Peyer's patch (tissue), 4 donors: ENCODE data around the gene TAGLN2. TPM values are rescaled to one million over a fixed set of nuclear protein-coding genes. Genes with fewer than 3 reads are reported as not detected.

Experiments
- DNase-seq, 3 donors: peaks; one replicate each; pipeline ENCODE4 v3.0.0-alpha.2; 2017 to 2019
- H3K27ac ChIP-seq, 4 donors: fragments of 200-600 bp; sonication (generic); one replicate each; pipeline ENCODE4 v1.5.1; 2016 to 2019
- H3K27me3 ChIP-seq, 2 donors: fragments of 200-600 bp; sonication (generic); one replicate each; pipeline ENCODE4 v1.5.1; 2019
- H3K36me3 ChIP-seq, 3 donors: fragments of 200-600 bp; sonication (generic); one replicate each; pipeline ENCODE4 v1.5.1; 2016 to 2019
- H3K4me1 ChIP-seq, 4 donors: fragments of 200-600 bp; sonication (generic); one replicate each; pipeline ENCODE4 v1.5.1; 2016 to 2019
- H3K4me3 ChIP-seq, 4 donors: fragments of 200-600 bp; sonication (generic); 1 replicate in 3 of 4; 2 replicates in 1 of 4; pipeline ENCODE4 v1.5.1; 2016 to 2019; ENCODE audit warnings: mild to moderate bottlenecking in 1 of 4
- H3K9me3 ChIP-seq, 4 donors: fragments of 200-600 bp; sonication (generic); one replicate each; pipeline ENCODE4 v1.5.1; 2016 to 2019; ENCODE audit warnings: mild to moderate bottlenecking in 1 of 4
- POLR2A ChIP-seq, 2 donors: fragments of 450-650 bp; IDR thresholded peaks; one replicate each; pipeline ENCODE4 v1.5.1; 2017; ENCODE audit warnings: antibody characterized with exemption in 2 of 2, mild to moderate bottlenecking in 2 of 2, moderate library complexity in 2 of 2
- small RNA-seq, 2 donors: library from RNA; depleted of rRNA; stranded (forward); fragments of <200 nt; gene quantifications; one replicate each; pipeline ENCODE3, GENCODE V24; 2016
- total RNA-seq, 4 donors: library from RNA; depleted of rRNA; stranded (reverse); fragments of >200 nt; gene quantifications; one replicate each; pipeline ENCODE4 v1.1.0, GENCODE V29; 2016
- TF ChIP-seq, protein P1 (sequence below), 6 experiments: fragments of 450-650 bp in 4 of 6; fragments of 200-600 bp in 2 of 6; sonication (generic) in 1 of 6; IDR thresholded peaks; one replicate each; pipeline ENCODE4 v1.5.1; 2017 to 2019; ENCODE audit warnings: antibody characterized with exemption in 6 of 6, mild to moderate bottlenecking in 3 of 6, moderate library complexity in 1 of 6

The TAGLN2 gene
- total RNA-seq, 4 donors from 2014 or later: 120 to 304 (median 177) TPM

DNA sequence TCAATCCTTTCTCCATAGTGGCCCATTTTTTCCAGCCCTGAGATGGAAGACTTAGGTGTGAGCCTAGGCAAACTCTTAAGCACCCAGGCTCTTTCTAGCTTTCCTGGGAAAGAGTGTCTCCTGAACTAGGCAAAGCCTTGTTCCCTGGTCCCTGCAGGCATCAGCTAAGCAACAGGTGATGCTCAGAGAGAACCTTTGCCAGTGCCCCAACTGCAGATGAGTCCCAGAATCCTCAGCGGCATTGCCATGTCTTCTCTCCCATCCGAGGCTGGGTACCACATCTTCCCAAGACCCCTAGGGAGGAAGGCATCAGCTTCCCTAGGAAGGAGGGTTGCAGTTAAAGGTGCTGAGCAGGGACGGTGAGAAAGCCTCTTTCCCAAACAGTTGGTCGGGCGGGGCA, 54.6 kb downstream of the TAGLN2 start:
- Histone ChIP-seq H3K4me3 (no peak overlapping the region), H3K4me1 (peaks cover 0 to 22% (median 3%) of the 10 kb centered on the region in 4 donors), H3K9me3 (no peaks in the 10 kb centered on the region), H3K27ac (no peak overlapping the region), H3K27me3 (no peaks in the 10 kb centered on the region), H3K36me3 (no peaks in the 10 kb centered on the region)
- no peak for DNase-seq
- TF ChIP-seq POLR2A (IDR thresholded peaks at IDR 0.05): no peak
- TF ChIP-seq, protein P1, sequence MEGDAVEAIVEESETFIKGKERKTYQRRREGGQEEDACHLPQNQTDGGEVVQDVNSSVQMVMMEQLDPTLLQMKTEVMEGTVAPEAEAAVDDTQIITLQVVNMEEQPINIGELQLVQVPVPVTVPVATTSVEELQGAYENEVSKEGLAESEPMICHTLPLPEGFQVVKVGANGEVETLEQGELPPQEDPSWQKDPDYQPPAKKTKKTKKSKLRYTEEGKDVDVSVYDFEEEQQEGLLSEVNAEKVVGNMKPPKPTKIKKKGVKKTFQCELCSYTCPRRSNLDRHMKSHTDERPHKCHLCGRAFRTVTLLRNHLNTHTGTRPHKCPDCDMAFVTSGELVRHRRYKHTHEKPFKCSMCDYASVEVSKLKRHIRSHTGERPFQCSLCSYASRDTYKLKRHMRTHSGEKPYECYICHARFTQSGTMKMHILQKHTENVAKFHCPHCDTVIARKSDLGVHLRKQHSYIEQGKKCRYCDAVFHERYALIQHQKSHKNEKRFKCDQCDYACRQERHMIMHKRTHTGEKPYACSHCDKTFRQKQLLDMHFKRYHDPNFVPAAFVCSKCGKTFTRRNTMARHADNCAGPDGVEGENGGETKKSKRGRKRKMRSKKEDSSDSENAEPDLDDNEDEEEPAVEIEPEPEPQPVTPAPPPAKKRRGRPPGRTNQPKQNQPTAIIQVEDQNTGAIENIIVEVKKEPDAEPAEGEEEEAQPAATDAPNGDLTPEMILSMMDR (IDR thresholded peaks at IDR 0.05): no peak

GRCh38 chr1:159869607-159870006, 55.7 kb downstream of the TAGLN2 start:
- Histone ChIP-seq H3K9me3 (no peaks in the 10 kb centered on the region), H3K27ac (no peak overlapping the region), H3K27me3 (no peaks in the 10 kb centered on the region), H3K4me1 (peaks cover 0 to 22% (median 3%) of the 10 kb centered on the region in 4 donors), H3K4me3 (no peak overlapping the region), H3K36me3 (no peaks in the 10 kb centered on the region)
- TF ChIP-seq, protein P1 (IDR thresholded peaks at IDR 0.05): no peak
- TF ChIP-seq POLR2A (IDR thresholded peaks at IDR 0.05): no peak
- DNase-seq: no peak

- Histone ChIP-seq H3K9me3 (no peaks in the 10 kb centered on the region), H3K36me3 (no peaks in the 10 kb centered on the region), H3K4me3 (no peak overlapping the region), H3K27ac (no peak overlapping the region), H3K4me1 (peaks cover 0 to 22% (median 3%) of the 10 kb centered on the region in 4 donors), H3K27me3 (no peaks in the 10 kb centered on the region)
- TF ChIP-seq POLR2A (IDR thresholded peaks at IDR 0.05): no peak
- TF ChIP-seq, protein P1 (IDR thresholded peaks at IDR 0.05): no peak
- no peak for DNase-seq
Observed at GRCh38 chr1:159869173-159869572, 56.1 kb downstream of the TAGLN2 start.

GRCh38 chr1:159868766-159869165, 56.5 kb downstream of the TAGLN2 start:
- H3K9me3 ChIP-seq: no peaks in the 10 kb centered on the region
- TF ChIP-seq POLR2A (IDR thresholded peaks at IDR 0.05): no peak
- TF ChIP-seq, protein P1 (IDR thresholded peaks at IDR 0.05): no peak
- H3K4me1 ChIP-seq: peaks cover 0 to 22% (median 3%) of the 10 kb centered on the region in 4 donors

More at GRCh38 chr1:159868766-159869165, 56.5 kb downstream of the TAGLN2 start:
- no peak for DNase-seq
- H3K27ac ChIP-seq: peak overlapping the region in 2 of 4 donors; percentile 78 to 84
- H3K36me3 ChIP-seq: no peaks in the 10 kb centered on the region
- no peaks in the 10 kb centered on the region for H3K27me3 ChIP-seq
- no peak overlapping the region for H3K4me3 ChIP-seq

Small RNAs within 50 kb of the gene (small RNA-seq; reads per million reads assigned to genes)
- gene MIR4259: 0 reads per million in 2 donors

Other genes starting within 250 kb of the TAGLN2 start
- not detected for gene CRP, start 210.9 kb downstream of the TAGLN2 start, total RNA-seq
- gene DUSP23, start 144.5 kb downstream of the TAGLN2 start, total RNA-seq: 100 to 1,000 TPM in 1 of 4 donors, 10 to 100 TPM in 3; 66.8 to 103 (median 74.2) TPM
- 10 to 100 TPM in 1 of 4 donors, 1 to 10 TPM in 1, not detected in 2; 2.4 to 13.2 TPM for gene FCRL6, start 123.1 kb downstream of the TAGLN2 start, total RNA-seq
- 10 to 100 TPM in 1 of 4 donors, 1 to 10 TPM in 2, not detected in 1; 1.1 to 18.2 (median 2.7) TPM for gene SLAMF8, start 98.6 kb downstream of the TAGLN2 start, total RNA-seq
- gene VSIG8, start 62.9 kb downstream of the TAGLN2 start, total RNA-seq: under 1 TPM in 1 of 4 donors, not detected in 3; 0.85 TPM
- gene CFAP45, start 25.3 kb downstream of the TAGLN2 start, total RNA-seq: 1 to 10 TPM in 1 of 4 donors, not detected in 3; 2.5 TPM
- 100 to 1,000 TPM in 1 of 4 donors, 10 to 100 TPM in 2, 1 to 10 TPM in 1; 5.8 to 169 (median 40.6) TPM for gene IGSF9, start 20.1 kb upstream of the TAGLN2 start, total RNA-seq
- not detected for gene SLAMF9, start 28.7 kb upstream of the TAGLN2 start, total RNA-seq
- 1 to 10 TPM in 3 of 4 donors, under 1 TPM in 1; under 0.01 to 6.7 (median 5.5) TPM for gene PIGM, start 106.5 kb upstream of the TAGLN2 start, total RNA-seq
- not detected for gene KCNJ10, start 144.7 kb upstream of the TAGLN2 start, total RNA-seq
- not detected for gene KCNJ9, start 156.0 kb upstream of the TAGLN2 start, total RNA-seq
- 10 to 100 TPM; 20.6 to 65.3 (median 38.9) TPM for gene IGSF8, start 173.1 kb upstream of the TAGLN2 start, total RNA-seq
- 1 to 10 TPM; 2.3 to 7.4 (median 6.0) TPM for gene ATP1A2, start 190.3 kb upstream of the TAGLN2 start, total RNA-seq
- gene ATP1A4, start 226.1 kb upstream of the TAGLN2 start, total RNA-seq: under 1 TPM in 1 of 4 donors, not detected in 3; 0.57 TPM